GM13977 (cell line): Measurements from ENCODE around the gene AGT.
"Not testable (repeated sequence)": the region's sequence is repeated elsewhere in the genome, so short reads cannot be mapped to it uniquely, and the experiment has no call there.

Experiments used
- DNase-seq: peaks from one replicate; pipeline ENCODE4 v3.0.0; 2012; ENCODE audit warnings: low spot score
- CTCF ChIP-seq: IDR thresholded peaks from 2 replicates; pipeline ENCODE4 v1.5.1; 2012; ENCODE audit warnings: mild to moderate bottlenecking, control low read depth; ENCODE audit not compliant: insufficient read depth; ENCODE audit errors: extremely low read depth, missing control alignments
- in situ Hi-C: fragments of 300-500 bp; cut with MboI; formaldehyde crosslinking; loops from one replicate; pipeline ENCODE4 v1.12.0; 2022; ENCODE audit warnings: low sequenced_read_pairs, low pct_unique_long_range_greater_than_20kb, mixed read lengths, inconsistent platforms; ENCODE audit not compliant: unreplicated experiment

The AGT gene

GRCh38 chr1:230730977-230731376 lies 17.1 kb upstream of the AGT start:
- in situ Hi-C loops: no loop called here
- no peak for TF ChIP-seq CTCF
- no peak for DNase-seq

GRCh38 chr1:230728710-230729392 lies 14.9 kb upstream of the AGT start:
- in situ Hi-C loops: no loop called here
- no peak for DNase-seq
- TF ChIP-seq CTCF: no peak

- TF ChIP-seq CTCF: no peak
- no peak for DNase-seq
- in situ Hi-C loops: no loop called here
Measured at GRCh38 chr1:230725256-230726012, 11.5 kb upstream of the AGT start.

- DNase-seq, in situ Hi-C loops: not testable (repeated sequence)
Measured at GRCh38 chr1:230721849-230722522, 8.1 kb upstream of the AGT start.

- in situ Hi-C loops: no loop called here
- no peak for TF ChIP-seq CTCF
Measured at GRCh38 chr1:230717251-230717650, 3.3 kb upstream of the AGT start.

GRCh38 chr1:230716453-230716852 lies 2.5 kb upstream of the AGT start:
- in situ Hi-C loops, DNase-seq: not testable (repeated sequence)

More at GRCh38 chr1:230717251-230717650, 3.3 kb upstream of the AGT start:
- DNase-seq: no peak

GRCh38 chr1:230715510-230715909 lies 1.6 kb upstream of the AGT start:
- no peak for TF ChIP-seq CTCF
- no peak for DNase-seq
- in situ Hi-C loops: no loop called here
